AG04450 (cell line): ENCODE results near the gene EIF2S2. TPM values are rescaled to one million over a fixed set of nuclear protein-coding genes. Genes with fewer than 3 reads are reported as not detected.

ENCODE experiments used
- CTCF ChIA-PET: fragments of 300-600, 350-600 bp; formaldehyde crosslinking; extraction: SDS; loops from one replicate; lab custom pipeline; 2022; ENCODE audit warnings: antibody characterized with exemption, inconsistent platforms; lab: Charles Lee
- POLR2A ChIA-PET: fragments of 350-600 bp; formaldehyde crosslinking; extraction: SDS; loops from one replicate; lab custom pipeline; 2021; ENCODE audit warnings: antibody characterized with exemption, inconsistent platforms; lab: Yijun Ruan, JAX
- DNase-seq: peaks from one replicate; pipeline ENCODE4 v3.0.0-alpha.2; 2011; ENCODE audit warnings: low read depth, low spot score
- H3K27ac ChIP-seq: one replicate; pipeline ENCODE4 v1.5.1; 2012; ENCODE audit warnings: low read depth, low read length, control low read depth
- H3K27me3 ChIP-seq: one replicate; pipeline ENCODE4 v1.6.0; 2012; ENCODE audit warnings: low read length; ENCODE audit not compliant: control insufficient read depth, insufficient read depth
- H3K4me3 ChIP-seq: 2 replicates; pipeline ENCODE4 v1.5.1; 2011; ENCODE audit warnings: mild to moderate bottlenecking, low read depth, low read length, control low read depth
- H3K9me3 ChIP-seq: 2 replicates; pipeline ENCODE4 v1.5.1; 2012; ENCODE audit warnings: low read length; ENCODE audit not compliant: control insufficient read depth, insufficient read depth
- CTCF ChIP-seq: IDR thresholded peaks from 2 replicates; pipeline ENCODE4 v1.5.1; 2011; ENCODE audit warnings: low read depth, low read length, control low read depth, inconsistent platforms
- polyA plus RNA-seq: library from polyadenylated mRNA; depleted of rRNA; stranded (reverse); fragments of >200 nt; gene quantifications from 2 replicates; pipeline ENCODE4 v1.2.3, GENCODE V29; 2011

The EIF2S2 gene
- polyA plus RNA-seq, 1 experiment, result 161 TPM

- H3K27me3 ChIP-seq, result no peaks in the 10 kb centered on the region
- ChIA-PET POLR2A (interaction anchor here (0.5 to 2.7 kb wide), 5 partner anchors 8 to 127 kb away, joined by 3 to 13 read pairs (median 4); partner anchors contain the start of gene RALY), CTCF (interaction anchor here (2.0 kb wide), 1 partner anchor 203 kb away, joined by 11 read pairs; no protein-coding TSS in a partner anchor)
- DNase-seq, result peak; percentile 56
- H3K27ac ChIP-seq, result peak overlapping the region; percentile 39
- no peak overlapping the region for H3K4me3 ChIP-seq
- no peak for TF ChIP-seq CTCF
- H3K9me3 ChIP-seq, result no peaks in the 10 kb centered on the region
These were observed 46.8 kb downstream of the EIF2S2 start for GRCh38 chr20:34065260-34065659.

- H3K4me3 ChIP-seq, result no peak overlapping the region
- ChIA-PET CTCF (interaction anchor here (0.5 to 2.0 kb wide), 2 partner anchors 83 to 202 kb away, joined by 3 to 11 read pairs; no protein-coding TSS in a partner anchor), POLR2A (interaction anchor here (2.7 kb wide), 1 partner anchor 71 kb away, joined by 13 read pairs; the partner anchor contains the start of gene RALY)
- H3K9me3 ChIP-seq, result no peaks in the 10 kb centered on the region
- no peak for DNase-seq
- TF ChIP-seq CTCF, result no peak
- no peaks in the 10 kb centered on the region for H3K27me3 ChIP-seq
- no peak overlapping the region for H3K27ac ChIP-seq
These were observed 47.8 kb downstream of the EIF2S2 start for GRCh38 chr20:34064286-34064685.

GRCh38 chr20:34062570-34063482, 49.2 kb downstream of the EIF2S2 start:
- no peak overlapping the region for H3K4me3 ChIP-seq
- no peak for TF ChIP-seq CTCF
- no peaks in the 10 kb centered on the region for H3K27me3 ChIP-seq
- POLR2A ChIA-PET, result interaction anchor here (0.6 to 0.8 kb wide), 2 partner anchors 70 to 154 kb away, joined by 3 to 4 read pairs; no protein-coding TSS in a partner anchor
- CTCF ChIA-PET, result interaction anchor here (0.6 to 1.9 kb wide), 2 partner anchors 148 to 200 kb away, joined by 6 to 9 read pairs; no protein-coding TSS in a partner anchor
- no peaks in the 10 kb centered on the region for H3K9me3 ChIP-seq
- no peak overlapping the region for H3K27ac ChIP-seq
- no peak for DNase-seq

GRCh38 chr20:34061695-34062094, 50.3 kb downstream of the EIF2S2 start:
- ChIA-PET POLR2A (no interaction called here), CTCF (interaction anchor here (1.9 kb wide), 1 partner anchor 199 kb away, joined by 9 read pairs; no protein-coding TSS in a partner anchor)
- no peak for DNase-seq
- no peaks in the 10 kb centered on the region for H3K27me3 ChIP-seq
- no peak overlapping the region for H3K4me3 ChIP-seq
- no peaks in the 10 kb centered on the region for H3K9me3 ChIP-seq
- TF ChIP-seq CTCF, result no peak
- H3K27ac ChIP-seq, result no peak overlapping the region

GRCh38 chr20:34060970-34061369, 51.1 kb downstream of the EIF2S2 start:
- Histone ChIP-seq H3K9me3 (no peaks in the 10 kb centered on the region), H3K27ac (no peak overlapping the region), H3K4me3 (no peak overlapping the region), H3K27me3 (no peaks in the 10 kb centered on the region)
- DNase-seq, result no peak
- ChIA-PET POLR2A (no interaction called here), CTCF (no interaction called here)
- no peak for TF ChIP-seq CTCF
